H1 (cell line): Measurements from ENCODE around the gene PHEX.

Source experiments
- BCL11A ChIP-seq, 2 experiments: IDR thresholded peaks; one replicate each; pipeline ENCODE4 v1.6.1; 2011; ENCODE audit warnings: low read depth in 2 of 2, low read length in 2 of 2, mild to moderate bottlenecking in 2 of 2
- CBX8 ChIP-seq: fragments of 300-800, 300-1000 bp; sonication (generic); IDR thresholded peaks from 2 replicates; pipeline ENCODE4 v1.7.1; 2016; ENCODE audit warnings: low read depth, low read length, borderline replicate concordance
- CHD2 ChIP-seq: IDR thresholded peaks from 2 replicates; pipeline ENCODE4 v1.6.1; 2012; ENCODE audit warnings: low read length, improper control_type of control experiment
- CTCF ChIP-seq, 3 experiments: IDR thresholded peaks; 1 replicate in 2 of 3; 2 replicates in 1 of 3; pipeline versions ENCODE4 v1.5.1 to v1.6.1; 2011; ENCODE audit warnings: low read length in 3 of 3, mild to moderate bottlenecking in 3 of 3, inconsistent platforms in 2 of 3, low read depth in 1 of 3, moderate library complexity in 1 of 3; ENCODE audit not compliant: insufficient read depth in 1 of 3; ENCODE audit errors: control extremely low read depth in 1 of 3
- EP300 ChIP-seq, 2 experiments: IDR thresholded peaks; 1 replicate in 1 of 2; 2 replicates in 1 of 2; pipeline ENCODE4 v1.6.1; 2011 to 2012; ENCODE audit warnings: low read depth in 2 of 2, low read length in 2 of 2, mild to moderate bottlenecking in 2 of 2, borderline replicate concordance in 1 of 2, inconsistent platforms in 1 of 2, moderate library complexity in 1 of 2
- EZH2 ChIP-seq: fragments of 200-600 bp; sonication (generic); IDR thresholded peaks from 2 replicates; pipeline ENCODE4 v1.7.1; 2012; ENCODE audit warnings: low read depth, mild to moderate bottlenecking, moderate library complexity, low read length, inconsistent platforms; ENCODE audit not compliant: severe bottlenecking
- GTF2F1 ChIP-seq: IDR thresholded peaks from 2 replicates; pipeline ENCODE4 v1.6.1; 2012; ENCODE audit warnings: low read depth, low read length, improper control_type of control experiment, borderline replicate concordance
- POLR2A ChIP-seq, 2 experiments: IDR thresholded peaks; 1 replicate in 1 of 2; 2 replicates in 1 of 2; pipeline ENCODE4 v1.6.1; 2011; ENCODE audit warnings: low read depth in 2 of 2, low read length in 2 of 2, mild to moderate bottlenecking in 2 of 2; ENCODE audit errors: control extremely low read depth in 1 of 2
- RBBP5 ChIP-seq: IDR thresholded peaks from 2 replicates; pipeline ENCODE4 v1.7.1; 2012; ENCODE audit warnings: low read depth, mild to moderate bottlenecking, inconsistent platforms, low read length, moderate library complexity, borderline replicate concordance
- SIN3A ChIP-seq, 2 experiments: IDR thresholded peaks in 1 of 2; conservative IDR thresholded peaks in 1 of 2; 2 replicates each; pipeline ENCODE4 v1.6.1; 2011 to 2012; ENCODE audit warnings: low read length in 2 of 2, improper control_type of control experiment in 1 of 2, low read depth in 1 of 2, mild to moderate bottlenecking in 1 of 2
- TBP ChIP-seq: IDR thresholded peaks from 2 replicates; pipeline ENCODE4 v1.6.1; 2011; ENCODE audit warnings: low read depth, low read length, improper control_type of control experiment

GRCh38 chrX:22248401-22248800, 216.3 kb downstream of the PHEX start:
- TF ChIP-seq CHD2 (no peak), CTCF (IDR thresholded peaks at IDR 0.05; ENCODE audit: control extremely low read depth in 1 of 3, insufficient read depth in 1 of 3, low read depth in 1 of 3, low read length in 3 of 3) (no peak), EP300 (IDR thresholded peaks at IDR 0.05; ENCODE audit: borderline replicate concordance in 1 of 2, low read depth in 2 of 2, low read length in 2 of 2) (no peak), BCL11A (IDR thresholded peaks at IDR 0.05; ENCODE audit: low read depth in 2 of 2, low read length in 2 of 2) (no peak), CBX8 (no peak), GTF2F1 (no peak), SIN3A (conservative IDR thresholded peaks at IDR 0.05 in 1 of 2, IDR thresholded peaks at IDR 0.05 in 1 of 2; ENCODE audit: low read depth in 1 of 2, low read length in 2 of 2) (no peak), TBP (no peak), POLR2A (IDR thresholded peaks at IDR 0.05; ENCODE audit: control extremely low read depth in 1 of 2, low read depth in 2 of 2, low read length in 2 of 2) (no peak), RBBP5 (no peak), EZH2 (no peak)
